GM12801 (cell line): ENCODE data around the gene HMBS.

Source experiments
- CTCF ChIP-seq: IDR thresholded peaks from one replicate; pipeline ENCODE4 v1.5.1; 2011; ENCODE audit warnings: control low read depth; ENCODE audit not compliant: insufficient read length; ENCODE audit errors: extremely low read depth

The HMBS gene

GRCh38 chr11:119108146-119108856 is 23.6 kb downstream of the HMBS start:
- TF ChIP-seq CTCF = no peak

- TF ChIP-seq CTCF = no peak
Measured at GRCh38 chr11:119108857-119109221, 24.2 kb downstream of the HMBS start.

GRCh38 chr11:119109843-119110242 is 25.2 kb downstream of the HMBS start:
- no peak for TF ChIP-seq CTCF

GRCh38 chr11:119110439-119110838 is 25.8 kb downstream of the HMBS start:
- TF ChIP-seq CTCF = no peak

GRCh38 chr11:119111361-119111925 is 26.8 kb downstream of the HMBS start:
- TF ChIP-seq CTCF = no peak

GRCh38 chr11:119112314-119113020 is 27.8 kb downstream of the HMBS start:
- TF ChIP-seq CTCF = no peak

- no peak for TF ChIP-seq CTCF
Measured at GRCh38 chr11:119113716-119114115, 29.0 kb downstream of the HMBS start.
